Hepatocyte (in vitro differentiated cells): ENCODE results near the gene SLAIN2. TPM values are rescaled to one million over a fixed set of nuclear protein-coding genes. Genes with fewer than 3 reads are reported as not detected.

ENCODE experiments used
- DNase-seq: peaks from one replicate; pipeline ENCODE4 v3.0.0-alpha.2; 2016; ENCODE audit warnings: low spot score
- H2AFZ ChIP-seq: fragments of 200-600 bp; sonication (generic); 2 replicates; pipeline ENCODE4 v1.6.0; 2016; ENCODE audit warnings: antibody characterized with exemption, mild to moderate bottlenecking
- H3K27ac ChIP-seq: fragments of 200-600 bp; sonication (generic); 2 replicates; pipeline ENCODE4 v1.5.1; 2016; ENCODE audit warnings: mild to moderate bottlenecking
- H3K27me3 ChIP-seq: fragments of 200-600 bp; sonication (generic); 2 replicates; pipeline ENCODE4 v1.6.1; 2016
- H3K36me3 ChIP-seq: fragments of 200-600 bp; sonication (generic); replicated peaks from 2 replicates; pipeline ENCODE4 v1.5.1; 2016; ENCODE audit warnings: low read depth; ENCODE audit not compliant: insufficient read depth
- H3K4me1 ChIP-seq: fragments of 200-600 bp; sonication (generic); 2 replicates; pipeline ENCODE4 v1.5.1; 2016; ENCODE audit warnings: mild to moderate bottlenecking, moderate library complexity; ENCODE audit not compliant: insufficient read depth
- H3K4me2 ChIP-seq: fragments of 200-600 bp; sonication (generic); 2 replicates; pipeline ENCODE4 v1.6.0; 2016
- H3K4me3 ChIP-seq: fragments of 200-600 bp; sonication (generic); 2 replicates; pipeline ENCODE4 v1.5.1; 2016; ENCODE audit warnings: mild to moderate bottlenecking
- H3K79me2 ChIP-seq: fragments of 200-600 bp; sonication (generic); 2 replicates; pipeline ENCODE4 v1.6.0; 2017; ENCODE audit warnings: mild to moderate bottlenecking
- H3K9me2 ChIP-seq: fragments of 200-600 bp; sonication (generic); replicated peaks from 2 replicates; pipeline ENCODE4 v1.6.0; 2017; ENCODE audit warnings: mild to moderate bottlenecking; ENCODE audit not compliant: insufficient read depth
- H3K9me3 ChIP-seq: fragments of 200-600 bp; sonication (generic); 2 replicates; pipeline ENCODE4 v1.5.1; 2016; ENCODE audit warnings: low read depth, mild to moderate bottlenecking
- H4K20me1 ChIP-seq: fragments of 200-600 bp; sonication (generic); 2 replicates; pipeline ENCODE4 v1.6.0; 2016; ENCODE audit warnings: mild to moderate bottlenecking; ENCODE audit not compliant: insufficient read depth, poor library complexity, severe bottlenecking
- EZH2 ChIP-seq: fragments of 200-600 bp; sonication (generic); IDR thresholded peaks from 2 replicates; pipeline ENCODE4 v1.6.1; 2016; ENCODE audit warnings: antibody characterized with exemption, mild to moderate bottlenecking, borderline replicate concordance
- EZH2phosphoT487 ChIP-seq: fragments of 200-600 bp; sonication (generic); IDR thresholded peaks from one replicate; pipeline ENCODE4 v1.6.1; 2018; ENCODE audit warnings: antibody characterized with exemption, mild to moderate bottlenecking, low read depth, moderate library complexity; ENCODE audit not compliant: unreplicated experiment, severe bottlenecking
- WGBS: methylation state at CpG from one replicate; pipeline ENCODE4 v1.1.6; 2016; ENCODE audit warnings: low lambda C conversion rate; ENCODE audit errors: missing lambda C conversion rate; 5-methylcytosine and 5-hydroxymethylcytosine counted together
- polyA plus RNA-seq: library from polyadenylated mRNA; unstranded; fragments of >200 nt; fragmentation: Nextera tagmentation; extraction: Ambion mirVana; gene quantifications from 2 replicates; pipeline ENCODE4 v1.2.1, GENCODE V29; 2016
- total RNA-seq: library from RNA; depleted of rRNA; stranded (reverse); fragments of >200 nt; gene quantifications from 2 replicates; pipeline ENCODE4 v1.2.3, GENCODE V29; 2014
- TF ChIP-seq, protein P1 (sequence below): fragments of 200-600 bp; sonication (generic); IDR thresholded peaks from 2 replicates; pipeline ENCODE4 v1.5.1; 2016; ENCODE audit warnings: antibody characterized with exemption, mild to moderate bottlenecking; ENCODE audit not compliant: poor library complexity

The SLAIN2 gene
- total and polyA plus RNA-seq, 2 experiments from 2014 or later: 40.1 to 67.6 TPM

DNA sequence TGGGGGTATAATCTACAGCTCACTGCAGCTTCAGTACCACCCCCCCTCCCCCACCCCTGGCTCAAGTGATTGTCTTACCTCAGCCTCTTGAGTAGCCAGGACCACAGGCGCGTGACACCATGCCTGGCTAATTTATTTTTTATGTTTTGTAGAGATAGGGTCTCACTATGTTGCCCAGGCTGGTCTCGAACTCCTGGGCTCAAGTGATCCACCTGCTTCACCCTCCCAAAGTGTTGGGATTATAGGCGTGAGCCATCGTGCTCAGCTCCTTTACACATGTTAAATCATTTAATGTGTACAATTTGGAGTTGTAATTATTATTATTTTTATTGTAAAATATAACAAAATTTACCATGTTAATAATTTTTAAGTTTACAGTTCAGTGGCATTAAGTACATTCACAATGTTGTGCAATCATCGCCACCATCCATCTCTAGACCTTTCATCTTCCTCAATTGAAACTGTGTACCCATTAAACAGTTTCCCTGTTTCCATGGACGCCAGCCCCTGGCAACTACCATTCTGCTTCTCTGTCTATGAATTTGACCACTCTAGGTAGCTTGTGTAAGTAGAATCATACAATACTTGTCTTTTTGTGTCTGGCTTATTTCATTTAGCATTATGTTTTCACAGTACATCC, 6.1 kb downstream of the SLAIN2 start:
- no peaks in the 10 kb centered on the region for H3K9me3 ChIP-seq
- TF ChIP-seq EZH2 (no peak), EZH2phosphoT487 (no peak)
- TF ChIP-seq, protein P1, sequence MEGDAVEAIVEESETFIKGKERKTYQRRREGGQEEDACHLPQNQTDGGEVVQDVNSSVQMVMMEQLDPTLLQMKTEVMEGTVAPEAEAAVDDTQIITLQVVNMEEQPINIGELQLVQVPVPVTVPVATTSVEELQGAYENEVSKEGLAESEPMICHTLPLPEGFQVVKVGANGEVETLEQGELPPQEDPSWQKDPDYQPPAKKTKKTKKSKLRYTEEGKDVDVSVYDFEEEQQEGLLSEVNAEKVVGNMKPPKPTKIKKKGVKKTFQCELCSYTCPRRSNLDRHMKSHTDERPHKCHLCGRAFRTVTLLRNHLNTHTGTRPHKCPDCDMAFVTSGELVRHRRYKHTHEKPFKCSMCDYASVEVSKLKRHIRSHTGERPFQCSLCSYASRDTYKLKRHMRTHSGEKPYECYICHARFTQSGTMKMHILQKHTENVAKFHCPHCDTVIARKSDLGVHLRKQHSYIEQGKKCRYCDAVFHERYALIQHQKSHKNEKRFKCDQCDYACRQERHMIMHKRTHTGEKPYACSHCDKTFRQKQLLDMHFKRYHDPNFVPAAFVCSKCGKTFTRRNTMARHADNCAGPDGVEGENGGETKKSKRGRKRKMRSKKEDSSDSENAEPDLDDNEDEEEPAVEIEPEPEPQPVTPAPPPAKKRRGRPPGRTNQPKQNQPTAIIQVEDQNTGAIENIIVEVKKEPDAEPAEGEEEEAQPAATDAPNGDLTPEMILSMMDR: no peak
- peaks cover 91% of the 10 kb centered on the region for H4K20me1 ChIP-seq
- no peaks in the 10 kb centered on the region for H3K36me3 ChIP-seq
- DNase-seq: no peak
- peaks cover 20% of the 10 kb centered on the region for H3K4me1 ChIP-seq
- over 99% methylated on average over 7 of the region's 7 CpGs for WGBS
- no peak overlapping the region for H2AFZ ChIP-seq
- H3K9me2 ChIP-seq: no peaks in the 10 kb centered on the region
- H3K4me2 ChIP-seq: no peak overlapping the region
- H3K4me3 ChIP-seq: no peak overlapping the region
- H3K27me3 ChIP-seq: no peaks in the 10 kb centered on the region
- H3K27ac ChIP-seq: no peak overlapping the region
- peaks cover 100% of the 10 kb centered on the region for H3K79me2 ChIP-seq

DNA sequence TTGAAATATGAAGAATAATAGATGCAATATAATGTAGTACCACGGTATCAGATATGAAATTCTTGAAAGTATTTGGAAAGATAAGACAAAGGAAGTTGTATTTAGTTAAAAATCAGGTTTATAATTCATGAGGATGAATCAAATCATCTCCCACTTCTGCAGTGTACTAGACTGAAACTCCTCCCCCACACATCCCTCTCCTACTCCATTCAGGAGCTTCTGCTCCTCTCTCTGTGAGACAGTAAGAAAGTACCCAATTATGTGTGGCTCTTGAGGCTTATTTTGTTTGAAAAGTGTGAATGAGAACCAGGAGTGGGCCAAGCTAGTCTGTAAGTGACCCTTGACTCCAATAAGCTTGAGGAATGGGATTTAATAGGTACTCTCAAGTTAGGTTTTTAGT, 9.5 kb downstream of the SLAIN2 start:
- DNase-seq: no peak
- no peaks in the 10 kb centered on the region for H3K9me2 ChIP-seq
- TF ChIP-seq EZH2 (no peak), EZH2phosphoT487 (no peak)
- TF ChIP-seq, protein P1: no peak
- peaks cover 64% of the 10 kb centered on the region for H4K20me1 ChIP-seq
- no peak overlapping the region for H3K27ac ChIP-seq
- H3K9me3 ChIP-seq: no peaks in the 10 kb centered on the region
- WGBS: 100% methylated on average over 1 of the region's 1 CpG
- no peak overlapping the region for H2AFZ ChIP-seq
- H3K4me3 ChIP-seq: no peak overlapping the region
- peaks cover 100% of the 10 kb centered on the region for H3K79me2 ChIP-seq
- H3K4me2 ChIP-seq: no peak overlapping the region
- no peaks in the 10 kb centered on the region for H3K27me3 ChIP-seq
- no peaks in the 10 kb centered on the region for H3K4me1 ChIP-seq
- no peaks in the 10 kb centered on the region for H3K36me3 ChIP-seq

- no peak for DNase-seq
- 94% methylated on average over 4 of the region's 4 CpGs for WGBS
Observed at GRCh38 chr4:48352793-48353192, 11.5 kb downstream of the SLAIN2 start.

More at GRCh38 chr4:48352793-48353192, 11.5 kb downstream of the SLAIN2 start:
- H3K79me2 ChIP-seq: peaks cover 100% of the 10 kb centered on the region
- no peaks in the 10 kb centered on the region for H3K9me3 ChIP-seq
- H2AFZ ChIP-seq: no peak overlapping the region
- H3K4me2 ChIP-seq: no peak overlapping the region
- H3K36me3 ChIP-seq: no peaks in the 10 kb centered on the region
- no peaks in the 10 kb centered on the region for H3K9me2 ChIP-seq
- H3K27me3 ChIP-seq: no peaks in the 10 kb centered on the region
- H3K4me1 ChIP-seq: no peaks in the 10 kb centered on the region
- peaks cover 64% of the 10 kb centered on the region for H4K20me1 ChIP-seq
- TF ChIP-seq EZH2phosphoT487: no peak
- TF ChIP-seq, protein P1: no peak
- H3K4me3 ChIP-seq: no peak overlapping the region
- H3K27ac ChIP-seq: no peak overlapping the region
